ENCODE results near the gene BEST4. TPM values are rescaled to one million over a fixed set of nuclear protein-coding genes. Genes with fewer than 3 reads are reported as not detected.
"Not testable (repeated sequence)": the region's sequence is repeated elsewhere in the genome, so short reads cannot be mapped to it uniquely, and the experiment has no call there.

The BEST4 gene
- total and polyA plus RNA-seq, 2 experiments from 2014 or later: 0.98 to 1.4 TPM

GRCh38 chr1:44826375-44827196 lies 38.6 kb upstream of the BEST4 start:
- Histone ChIP-seq H3K4me1 (ENCODE audit: low read depth) (peaks cover 7% of the 10 kb centered on the region), H3K4me3 (no peak overlapping the region), H3K27me3 (no peaks in the 10 kb centered on the region), H3K9me3 (ENCODE audit: low read depth) (no peaks in the 10 kb centered on the region), H3K36me3 (no peaks in the 10 kb centered on the region), H3K27ac (no peak overlapping the region)
- DNase-seq (ENCODE audit: low read depth in 1 of 2, low spot score in 1 of 2): peak in 1 of 2 donors; percentile 84
- no peak for TF ChIP-seq CTCF (IDR thresholded peaks at IDR 0.05; ENCODE audit: low read depth, low read length)

- DNase-seq (ENCODE audit: low read depth in 1 of 2, low spot score in 1 of 2); H3K36me3 ChIP-seq; H3K4me1 ChIP-seq (ENCODE audit: low read depth); H3K4me3 ChIP-seq; H3K27ac ChIP-seq; H3K9me3 ChIP-seq (ENCODE audit: low read depth); H3K27me3 ChIP-seq: not testable (repeated sequence)
These were observed 36.4 kb upstream of the BEST4 start for GRCh38 chr1:44824392-44824791.

GRCh38 chr1:44822981-44823451 lies 35.0 kb upstream of the BEST4 start:
- no peaks in the 10 kb centered on the region for H3K4me1 ChIP-seq (ENCODE audit: low read depth)
- no peaks in the 10 kb centered on the region for H3K9me3 ChIP-seq (ENCODE audit: low read depth)
- DNase-seq (ENCODE audit: low read depth in 1 of 2, low spot score in 1 of 2): no peak
- H3K27ac ChIP-seq: no peak overlapping the region
- H3K4me3 ChIP-seq: no peak overlapping the region
- TF ChIP-seq CTCF (IDR thresholded peaks at IDR 0.05; ENCODE audit: low read depth, low read length): no peak
- no peaks in the 10 kb centered on the region for H3K36me3 ChIP-seq
- no peaks in the 10 kb centered on the region for H3K27me3 ChIP-seq

- Histone ChIP-seq H3K4me1 (ENCODE audit: low read depth) (no peaks in the 10 kb centered on the region), H3K27me3 (no peaks in the 10 kb centered on the region), H3K4me3 (no peak overlapping the region), H3K36me3 (no peaks in the 10 kb centered on the region), H3K27ac (no peak overlapping the region), H3K9me3 (ENCODE audit: low read depth) (no peaks in the 10 kb centered on the region)
- DNase-seq (ENCODE audit: low read depth in 1 of 2, low spot score in 1 of 2): no peak
- TF ChIP-seq CTCF (IDR thresholded peaks at IDR 0.05; ENCODE audit: low read depth, low read length): no peak
These were observed 34.2 kb upstream of the BEST4 start for GRCh38 chr1:44822131-44822701.

- H3K27ac ChIP-seq: no peak overlapping the region
- no peak for DNase-seq (ENCODE audit: low read depth in 1 of 2, low spot score in 1 of 2)
- H3K4me3 ChIP-seq: no peak overlapping the region
- no peaks in the 10 kb centered on the region for H3K4me1 ChIP-seq (ENCODE audit: low read depth)
- no peaks in the 10 kb centered on the region for H3K9me3 ChIP-seq (ENCODE audit: low read depth)
- TF ChIP-seq CTCF (IDR thresholded peaks at IDR 0.05; ENCODE audit: low read depth, low read length): no peak
- H3K36me3 ChIP-seq: no peaks in the 10 kb centered on the region
- H3K27me3 ChIP-seq: no peaks in the 10 kb centered on the region
These were observed 33.3 kb upstream of the BEST4 start for GRCh38 chr1:44821240-44821715.
